ENCODE results near the gene DAPL1. TPM values are rescaled to one million over a fixed set of nuclear protein-coding genes. Genes with fewer than 3 reads are reported as not detected.

Gene DAPL1
- total RNA-seq, 1 donor from 2014 or later = not detected

- TF ChIP-seq CTCF (conservative IDR thresholded peaks at IDR 0.05) = no peak
- peak overlapping the region; percentile 4 for H3K4me3 Mint-ChIP-seq
- no peaks in the 10 kb centered on the region for H3K36me3 Mint-ChIP-seq
- no peaks in the 10 kb centered on the region for H3K9me3 Mint-ChIP-seq
- H3K4me1 Mint-ChIP-seq (ENCODE audit: unreplicated experiment) = peaks cover 13% of the 10 kb centered on the region
- DNase-seq (ENCODE audit: extremely low spot score, unreplicated experiment) = no peak
- peak overlapping the region; percentile 33 for H3K27ac Mint-ChIP-seq
- H3K27me3 Mint-ChIP-seq = no peaks in the 10 kb centered on the region
These were observed 34.0 kb downstream of the DAPL1 start for GRCh38 chr2:158829167-158829566.

- Mint-ChIP-seq H3K4me1 (ENCODE audit: unreplicated experiment) (peaks cover 13% of the 10 kb centered on the region), H3K27ac (no peak overlapping the region), H3K27me3 (no peaks in the 10 kb centered on the region), H3K36me3 (no peaks in the 10 kb centered on the region), H3K4me3 (no peak overlapping the region), H3K9me3 (no peaks in the 10 kb centered on the region)
- no peak for DNase-seq (ENCODE audit: extremely low spot score, unreplicated experiment)
- no peak for TF ChIP-seq CTCF (conservative IDR thresholded peaks at IDR 0.05)
These were observed 35.1 kb downstream of the DAPL1 start for GRCh38 chr2:158830201-158830600.

- no peaks in the 10 kb centered on the region for H3K36me3 Mint-ChIP-seq
- no peak for DNase-seq (ENCODE audit: extremely low spot score, unreplicated experiment)
- no peak for TF ChIP-seq CTCF (conservative IDR thresholded peaks at IDR 0.05)
- H3K27me3 Mint-ChIP-seq = no peaks in the 10 kb centered on the region
- no peak overlapping the region for H3K4me3 Mint-ChIP-seq
- no peak overlapping the region for H3K27ac Mint-ChIP-seq
- no peaks in the 10 kb centered on the region for H3K9me3 Mint-ChIP-seq
- H3K4me1 Mint-ChIP-seq (ENCODE audit: unreplicated experiment) = no peaks in the 10 kb centered on the region
These were observed 40.3 kb downstream of the DAPL1 start for GRCh38 chr2:158835431-158835830.

- Mint-ChIP-seq H3K27ac (no peak overlapping the region), H3K9me3 (no peaks in the 10 kb centered on the region), H3K36me3 (no peaks in the 10 kb centered on the region), H3K27me3 (no peaks in the 10 kb centered on the region), H3K4me3 (no peak overlapping the region), H3K4me1 (ENCODE audit: unreplicated experiment) (peaks cover 8% of the 10 kb centered on the region)
- no peak for DNase-seq (ENCODE audit: extremely low spot score, unreplicated experiment)
- TF ChIP-seq CTCF (conservative IDR thresholded peaks at IDR 0.05) = no peak
These were observed 42.5 kb downstream of the DAPL1 start for GRCh38 chr2:158837645-158838044.

DNA sequence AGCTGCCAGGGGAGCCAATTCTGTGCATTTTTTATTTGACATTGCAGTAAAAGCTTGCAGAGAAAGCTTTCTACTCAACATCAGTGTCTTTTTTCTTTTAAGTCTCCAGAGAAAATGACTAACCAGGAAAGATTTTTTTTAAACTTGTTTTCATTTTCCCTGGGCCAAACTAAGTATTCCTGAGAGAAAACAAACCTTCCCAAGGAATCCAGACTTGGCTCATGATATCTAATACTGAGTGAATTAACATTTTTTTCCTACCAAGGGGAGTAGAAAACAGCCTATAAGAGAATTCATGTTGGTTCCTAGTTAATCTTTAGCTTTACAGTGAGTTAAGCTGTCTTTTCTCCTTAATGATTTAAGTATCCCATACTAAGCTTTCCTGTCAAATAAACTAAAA is 46.7 kb downstream of the DAPL1 start:
- Mint-ChIP-seq H3K27ac (no peak overlapping the region), H3K9me3 (no peaks in the 10 kb centered on the region), H3K27me3 (peaks cover 3% of the 10 kb centered on the region), H3K4me1 (ENCODE audit: unreplicated experiment) (peaks cover 14% of the 10 kb centered on the region), H3K36me3 (no peaks in the 10 kb centered on the region), H3K4me3 (no peak overlapping the region)
- no peak for DNase-seq (ENCODE audit: extremely low spot score, unreplicated experiment)
- no peak for TF ChIP-seq CTCF (conservative IDR thresholded peaks at IDR 0.05)

DNA sequence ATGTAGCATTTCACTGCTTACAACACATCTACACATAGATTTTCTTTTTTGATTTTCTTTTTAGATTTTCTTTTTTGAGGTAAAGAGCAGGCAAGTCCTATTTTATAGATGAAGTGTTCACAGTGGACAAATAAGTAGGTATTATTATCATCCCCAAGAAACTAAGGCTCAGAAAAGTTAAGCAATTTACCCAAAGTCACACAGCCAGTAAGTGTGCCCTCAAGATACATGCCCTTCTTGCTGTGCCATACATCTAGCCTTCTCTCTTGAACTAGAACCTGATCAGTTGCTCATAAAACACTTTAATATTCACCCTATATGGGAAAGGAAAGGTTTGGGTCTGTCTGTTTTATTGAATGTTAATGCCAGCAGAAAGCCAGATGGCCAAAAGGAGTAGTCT is 50.3 kb downstream of the DAPL1 start:
- peaks cover 14% of the 10 kb centered on the region for H3K4me1 Mint-ChIP-seq (ENCODE audit: unreplicated experiment)
- peaks cover 3% of the 10 kb centered on the region for H3K27me3 Mint-ChIP-seq
- H3K27ac Mint-ChIP-seq = no peak overlapping the region
- H3K36me3 Mint-ChIP-seq = no peaks in the 10 kb centered on the region
- H3K9me3 Mint-ChIP-seq = no peaks in the 10 kb centered on the region
- no peak for TF ChIP-seq CTCF (conservative IDR thresholded peaks at IDR 0.05)
- no peak for DNase-seq (ENCODE audit: extremely low spot score, unreplicated experiment)
- no peak overlapping the region for H3K4me3 Mint-ChIP-seq
